HepG2 (cell line): ENCODE data around the gene RNASE8. TPM values are rescaled to one million over a fixed set of nuclear protein-coding genes. Genes with fewer than 3 reads are reported as not detected.

Source experiments
- ARNT2 ChIP-seq: sonication (generic); formaldehyde crosslinking; IDR thresholded peaks from 2 replicates; pipeline ENCODE4 v1.8.0; 2022; ENCODE audit warnings: mild to moderate bottlenecking, low read depth, missing genetic modification reagents, moderate library complexity
- REPIN1 ChIP-seq: sonication (generic); formaldehyde crosslinking; IDR thresholded peaks from 2 replicates; pipeline ENCODE4 v1.8.0; 2022; ENCODE audit warnings: missing genetic modification reagents, low read depth, mild to moderate bottlenecking, borderline replicate concordance
- RXRB ChIP-seq: IDR thresholded peaks from 2 replicates; pipeline ENCODE4 v1.6.1; 2016; ENCODE audit warnings: borderline replicate concordance, missing genetic modification reagents, missing compliant biosample characterization
- ZNF180 ChIP-seq: sonication (generic); formaldehyde crosslinking; IDR thresholded peaks from 2 replicates; pipeline ENCODE4 v1.4.0; 2020; ENCODE audit warnings: low read depth, missing genetic modification reagents, borderline replicate concordance
- ZNF678 ChIP-seq: sonication (generic); formaldehyde crosslinking; IDR thresholded peaks from 2 replicates; pipeline ENCODE4 v1.4.0; 2020; ENCODE audit warnings: mild to moderate bottlenecking, missing genetic modification reagents
- ZZZ3 ChIP-seq: sonication (generic); formaldehyde crosslinking; IDR thresholded peaks from 2 replicates; pipeline ENCODE4 v1.4.0; 2020; ENCODE audit warnings: missing genetic modification reagents, mild to moderate bottlenecking, borderline replicate concordance
- polyA plus RNA-seq, 8 experiments: library from polyadenylated mRNA; depleted of rRNA in 3 of 8; stranded (reverse) in 7 of 8; unstranded in 1 of 8; fragments of >200 nt; fragmentation: Illumina TruSeq in 4 of 8; extraction: Trizol in 4 of 8; gene quantifications; 2 replicates each; pipeline versions ENCODE4 v1.2.1 to v1.2.3, GENCODE V29; 2011 to 2016; ENCODE audit warnings: low read depth in 4 of 8, missing spikeins in 1 of 8, mixed read lengths in 1 of 8; ENCODE audit not compliant: insufficient read depth in 1 of 8
- total RNA-seq, 5 experiments: library from RNA; depleted of rRNA; stranded (reverse); fragments of >200 nt; fragmentation: Illumina TruSeq; extraction: Trizol; gene quantifications; 2 replicates each; pipeline ENCODE4 v1.2.3, GENCODE V29; 2016; ENCODE audit warnings: low read depth in 1 of 5
- TF ChIP-seq, protein P1 (sequence below): sonication (generic); formaldehyde crosslinking; conservative IDR thresholded peaks from 2 replicates; pipeline ENCODE4 v1.4.0; 2020; ENCODE audit warnings: mild to moderate bottlenecking, missing genetic modification reagents, moderate library complexity
- TF ChIP-seq, protein P2 (sequence below): sonication (generic); formaldehyde crosslinking; IDR thresholded peaks from 2 replicates; pipeline ENCODE4 v1.4.0; 2020; ENCODE audit warnings: missing genetic modification reagents
- TF ChIP-seq, protein P3 (sequence below): sonication (generic); formaldehyde crosslinking; IDR thresholded peaks from 2 replicates; pipeline ENCODE4 v1.5.0; 2020; ENCODE audit warnings: mild to moderate bottlenecking, missing genetic modification reagents
- TF ChIP-seq, protein P4 (sequence below): sonication (generic); formaldehyde crosslinking; IDR thresholded peaks from 2 replicates; pipeline ENCODE4 v1.8.0; 2022; ENCODE audit warnings: mild to moderate bottlenecking, missing genetic modification reagents, moderate library complexity
- TF ChIP-seq, protein P5 (sequence below): sonication (generic); formaldehyde crosslinking; IDR thresholded peaks from 2 replicates; pipeline ENCODE4 v1.4.0; 2020; ENCODE audit warnings: missing genetic modification reagents, borderline replicate concordance
- TF ChIP-seq, protein P6 (sequence below): IDR thresholded peaks from 2 replicates; pipeline ENCODE4 v1.6.1; 2016; ENCODE audit warnings: low read depth, control low read depth
- TF ChIP-seq, protein P7 (sequence below): sonication (generic); formaldehyde crosslinking; IDR thresholded peaks from 2 replicates; pipeline ENCODE4 v1.5.0; 2020; ENCODE audit warnings: missing genetic modification reagents
- TF ChIP-seq, protein P8 (sequence below): sonication (generic); formaldehyde crosslinking; IDR thresholded peaks from 2 replicates; pipeline ENCODE4 v1.5.0; 2020; ENCODE audit warnings: missing genetic modification reagents

Gene RNASE8
- total and polyA plus RNA-seq, 2 of the 13 experiments (the other 11 are each of a cell fraction or from before 2014, with no cell fraction given): not detected

DNA sequence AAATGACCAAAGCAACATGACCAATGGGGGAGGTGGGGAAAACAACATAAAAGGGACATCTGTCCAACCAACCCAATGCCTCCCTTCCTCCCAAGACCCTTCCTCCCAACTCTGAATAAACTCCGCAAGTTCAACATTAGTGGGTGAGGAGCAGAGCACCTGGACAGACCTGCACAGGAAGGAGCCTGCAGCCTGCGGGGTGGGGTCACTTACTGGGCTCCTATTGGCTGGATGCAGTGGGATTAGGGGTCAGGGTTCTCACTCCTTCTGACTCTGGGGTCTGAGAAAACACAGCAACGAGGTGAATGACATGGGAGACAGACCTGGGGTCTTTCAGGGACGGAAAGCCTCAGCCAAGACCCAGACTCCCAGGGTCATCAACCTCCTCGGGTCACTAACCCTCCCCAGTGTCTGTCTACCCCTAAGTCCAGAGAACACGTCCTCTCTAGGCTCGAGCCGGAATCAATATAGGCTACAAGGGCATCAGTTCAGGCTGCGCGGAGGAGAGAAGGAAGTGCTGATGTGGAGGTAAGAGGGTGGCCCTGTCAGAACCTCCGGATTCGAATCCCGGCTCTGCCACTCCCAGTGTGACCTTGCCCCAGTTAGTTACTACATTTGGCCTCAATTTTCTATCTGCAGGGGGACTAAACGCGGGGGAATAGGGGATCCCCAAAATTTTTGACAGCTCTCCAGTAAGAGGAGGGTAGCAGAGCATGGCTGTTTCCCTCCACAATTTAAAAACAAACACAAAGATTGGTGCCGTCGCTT is 33.6 kb upstream of the RNASE8 start (continued):
- TF ChIP-seq, protein P1, sequence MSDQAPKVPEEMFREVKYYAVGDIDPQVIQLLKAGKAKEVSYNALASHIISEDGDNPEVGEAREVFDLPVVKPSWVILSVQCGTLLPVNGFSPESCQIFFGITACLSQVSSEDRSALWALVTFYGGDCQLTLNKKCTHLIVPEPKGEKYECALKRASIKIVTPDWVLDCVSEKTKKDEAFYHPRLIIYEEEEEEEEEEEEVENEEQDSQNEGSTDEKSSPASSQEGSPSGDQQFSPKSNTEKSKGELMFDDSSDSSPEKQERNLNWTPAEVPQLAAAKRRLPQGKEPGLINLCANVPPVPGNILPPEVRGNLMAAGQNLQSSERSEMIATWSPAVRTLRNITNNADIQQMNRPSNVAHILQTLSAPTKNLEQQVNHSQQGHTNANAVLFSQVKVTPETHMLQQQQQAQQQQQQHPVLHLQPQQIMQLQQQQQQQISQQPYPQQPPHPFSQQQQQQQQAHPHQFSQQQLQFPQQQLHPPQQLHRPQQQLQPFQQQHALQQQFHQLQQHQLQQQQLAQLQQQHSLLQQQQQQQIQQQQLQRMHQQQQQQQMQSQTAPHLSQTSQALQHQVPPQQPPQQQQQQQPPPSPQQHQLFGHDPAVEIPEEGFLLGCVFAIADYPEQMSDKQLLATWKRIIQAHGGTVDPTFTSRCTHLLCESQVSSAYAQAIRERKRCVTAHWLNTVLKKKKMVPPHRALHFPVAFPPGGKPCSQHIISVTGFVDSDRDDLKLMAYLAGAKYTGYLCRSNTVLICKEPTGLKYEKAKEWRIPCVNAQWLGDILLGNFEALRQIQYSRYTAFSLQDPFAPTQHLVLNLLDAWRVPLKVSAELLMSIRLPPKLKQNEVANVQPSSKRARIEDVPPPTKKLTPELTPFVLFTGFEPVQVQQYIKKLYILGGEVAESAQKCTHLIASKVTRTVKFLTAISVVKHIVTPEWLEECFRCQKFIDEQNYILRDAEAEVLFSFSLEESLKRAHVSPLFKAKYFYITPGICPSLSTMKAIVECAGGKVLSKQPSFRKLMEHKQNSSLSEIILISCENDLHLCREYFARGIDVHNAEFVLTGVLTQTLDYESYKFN (CRISPR knock-in tag): peak; percentile 34; the same call in 1 of the 2 replicates
- TF ChIP-seq, protein P2, sequence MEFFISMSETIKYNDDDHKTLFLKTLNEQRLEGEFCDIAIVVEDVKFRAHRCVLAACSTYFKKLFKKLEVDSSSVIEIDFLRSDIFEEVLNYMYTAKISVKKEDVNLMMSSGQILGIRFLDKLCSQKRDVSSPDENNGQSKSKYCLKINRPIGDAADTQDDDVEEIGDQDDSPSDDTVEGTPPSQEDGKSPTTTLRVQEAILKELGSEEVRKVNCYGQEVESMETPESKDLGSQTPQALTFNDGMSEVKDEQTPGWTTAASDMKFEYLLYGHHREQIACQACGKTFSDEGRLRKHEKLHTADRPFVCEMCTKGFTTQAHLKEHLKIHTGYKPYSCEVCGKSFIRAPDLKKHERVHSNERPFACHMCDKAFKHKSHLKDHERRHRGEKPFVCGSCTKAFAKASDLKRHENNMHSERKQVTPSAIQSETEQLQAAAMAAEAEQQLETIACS (CRISPR knock-in tag): no peak
- TF ChIP-seq, protein P3, sequence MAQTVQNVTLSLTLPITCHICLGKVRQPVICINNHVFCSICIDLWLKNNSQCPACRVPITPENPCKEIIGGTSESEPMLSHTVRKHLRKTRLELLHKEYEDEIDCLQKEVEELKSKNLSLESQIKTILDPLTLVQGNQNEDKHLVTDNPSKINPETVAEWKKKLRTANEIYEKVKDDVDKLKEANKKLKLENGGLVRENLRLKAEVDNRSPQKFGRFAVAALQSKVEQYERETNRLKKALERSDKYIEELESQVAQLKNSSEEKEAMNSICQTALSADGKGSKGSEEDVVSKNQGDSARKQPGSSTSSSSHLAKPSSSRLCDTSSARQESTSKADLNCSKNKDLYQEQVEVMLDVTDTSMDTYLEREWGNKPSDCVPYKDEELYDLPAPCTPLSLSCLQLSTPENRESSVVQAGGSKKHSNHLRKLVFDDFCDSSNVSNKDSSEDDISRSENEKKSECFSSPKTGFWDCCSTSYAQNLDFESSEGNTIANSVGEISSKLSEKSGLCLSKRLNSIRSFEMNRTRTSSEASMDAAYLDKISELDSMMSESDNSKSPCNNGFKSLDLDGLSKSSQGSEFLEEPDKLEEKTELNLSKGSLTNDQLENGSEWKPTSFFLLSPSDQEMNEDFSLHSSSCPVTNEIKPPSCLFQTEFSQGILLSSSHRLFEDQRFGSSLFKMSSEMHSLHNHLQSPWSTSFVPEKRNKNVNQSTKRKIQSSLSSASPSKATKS: no peak
- TF ChIP-seq ZNF678 (no peak), REPIN1 (no peak), ARNT2 (CRISPR knock-in tag) (no peak), ZZZ3 (CRISPR knock-in tag) (no peak), RXRB (CRISPR knock-in tag) (peak; percentile 78), ZNF180 (CRISPR knock-in tag) (no peak)
- TF ChIP-seq, protein P4, sequence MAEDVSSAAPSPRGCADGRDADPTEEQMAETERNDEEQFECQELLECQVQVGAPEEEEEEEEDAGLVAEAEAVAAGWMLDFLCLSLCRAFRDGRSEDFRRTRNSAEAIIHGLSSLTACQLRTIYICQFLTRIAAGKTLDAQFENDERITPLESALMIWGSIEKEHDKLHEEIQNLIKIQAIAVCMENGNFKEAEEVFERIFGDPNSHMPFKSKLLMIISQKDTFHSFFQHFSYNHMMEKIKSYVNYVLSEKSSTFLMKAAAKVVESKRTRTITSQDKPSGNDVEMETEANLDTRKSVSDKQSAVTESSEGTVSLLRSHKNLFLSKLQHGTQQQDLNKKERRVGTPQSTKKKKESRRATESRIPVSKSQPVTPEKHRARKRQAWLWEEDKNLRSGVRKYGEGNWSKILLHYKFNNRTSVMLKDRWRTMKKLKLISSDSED: no peak
- TF ChIP-seq, protein P5, sequence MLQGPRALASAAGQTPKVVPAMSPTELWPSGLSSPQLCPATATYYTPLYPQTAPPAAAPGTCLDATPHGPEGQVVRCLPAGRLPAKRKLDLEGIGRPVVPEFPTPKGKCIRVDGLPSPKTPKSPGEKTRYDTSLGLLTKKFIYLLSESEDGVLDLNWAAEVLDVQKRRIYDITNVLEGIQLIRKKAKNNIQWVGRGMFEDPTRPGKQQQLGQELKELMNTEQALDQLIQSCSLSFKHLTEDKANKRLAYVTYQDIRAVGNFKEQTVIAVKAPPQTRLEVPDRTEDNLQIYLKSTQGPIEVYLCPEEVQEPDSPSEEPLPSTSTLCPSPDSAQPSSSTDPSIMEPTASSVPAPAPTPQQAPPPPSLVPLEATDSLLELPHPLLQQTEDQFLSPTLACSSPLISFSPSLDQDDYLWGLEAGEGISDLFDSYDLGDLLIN: no peak
- TF ChIP-seq, protein P6, sequence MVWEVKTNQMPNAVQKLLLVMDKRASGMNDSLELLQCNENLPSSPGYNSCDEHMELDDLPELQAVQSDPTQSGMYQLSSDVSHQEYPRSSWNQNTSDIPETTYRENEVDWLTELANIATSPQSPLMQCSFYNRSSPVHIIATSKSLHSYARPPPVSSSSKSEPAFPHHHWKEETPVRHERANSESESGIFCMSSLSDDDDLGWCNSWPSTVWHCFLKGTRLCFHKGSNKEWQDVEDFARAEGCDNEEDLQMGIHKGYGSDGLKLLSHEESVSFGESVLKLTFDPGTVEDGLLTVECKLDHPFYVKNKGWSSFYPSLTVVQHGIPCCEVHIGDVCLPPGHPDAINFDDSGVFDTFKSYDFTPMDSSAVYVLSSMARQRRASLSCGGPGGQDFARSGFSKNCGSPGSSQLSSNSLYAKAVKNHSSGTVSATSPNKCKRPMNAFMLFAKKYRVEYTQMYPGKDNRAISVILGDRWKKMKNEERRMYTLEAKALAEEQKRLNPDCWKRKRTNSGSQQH (CRISPR knock-in tag): no peak; the same call in 1 of the 2 replicates
- TF ChIP-seq, protein P7, sequence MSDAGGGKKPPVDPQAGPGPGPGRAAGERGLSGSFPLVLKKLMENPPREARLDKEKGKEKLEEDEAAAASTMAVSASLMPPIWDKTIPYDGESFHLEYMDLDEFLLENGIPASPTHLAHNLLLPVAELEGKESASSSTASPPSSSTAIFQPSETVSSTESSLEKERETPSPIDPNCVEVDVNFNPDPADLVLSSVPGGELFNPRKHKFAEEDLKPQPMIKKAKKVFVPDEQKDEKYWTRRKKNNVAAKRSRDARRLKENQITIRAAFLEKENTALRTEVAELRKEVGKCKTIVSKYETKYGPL (CRISPR knock-in tag): no peak
- TF ChIP-seq, protein P8, sequence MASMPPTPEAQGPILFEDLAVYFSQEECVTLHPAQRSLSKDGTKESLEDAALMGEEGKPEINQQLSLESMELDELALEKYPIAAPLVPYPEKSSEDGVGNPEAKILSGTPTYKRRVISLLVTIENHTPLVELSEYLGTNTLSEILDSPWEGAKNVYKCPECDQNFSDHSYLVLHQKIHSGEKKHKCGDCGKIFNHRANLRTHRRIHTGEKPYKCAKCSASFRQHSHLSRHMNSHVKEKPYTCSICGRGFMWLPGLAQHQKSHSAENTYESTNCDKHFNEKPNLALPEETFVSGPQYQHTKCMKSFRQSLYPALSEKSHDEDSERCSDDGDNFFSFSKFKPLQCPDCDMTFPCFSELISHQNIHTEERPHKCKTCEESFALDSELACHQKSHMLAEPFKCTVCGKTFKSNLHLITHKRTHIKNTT (CRISPR knock-in tag): no peak
